HEK293 (cell line): Measurements from ENCODE around the gene ZFPL1.

Experiments used
- BCL11A ChIP-seq: fragments of 450-650 bp; formaldehyde crosslinking; IDR thresholded peaks from 2 replicates; pipeline ENCODE4 v1.5.1; 2016; ENCODE audit warnings: low read depth, missing biosample characterization, missing genetic modification characterization
- GFI1B ChIP-seq: fragments of 450-650 bp; formaldehyde crosslinking; IDR thresholded peaks from 2 replicates; pipeline ENCODE4 v1.5.1; 2016; ENCODE audit warnings: missing biosample characterization, missing genetic modification characterization
- GLIS2 ChIP-seq: fragments of 450-650 bp; formaldehyde crosslinking; IDR thresholded peaks from 2 replicates; pipeline ENCODE4 v1.5.1; 2016; ENCODE audit warnings: missing biosample characterization, missing genetic modification characterization
- HOXA7 ChIP-seq: sonication (generic); formaldehyde crosslinking; IDR thresholded peaks from 2 replicates; pipeline ENCODE4 v1.8.1; 2022; ENCODE audit warnings: missing genetic modification reagents, borderline replicate concordance
- KLF7 ChIP-seq: fragments of 450-650 bp; formaldehyde crosslinking; IDR thresholded peaks from 2 replicates; pipeline ENCODE4 v1.5.1; 2016; ENCODE audit warnings: missing biosample characterization, missing genetic modification characterization, borderline replicate concordance
- SALL2 ChIP-seq: fragments of 450-650 bp; formaldehyde crosslinking; IDR thresholded peaks from 2 replicates; pipeline ENCODE4 v1.5.0; 2017; ENCODE audit warnings: missing biosample characterization, mild to moderate bottlenecking, missing genetic modification characterization, borderline replicate concordance
- SCRT1 ChIP-seq: fragments of 450-650 bp; formaldehyde crosslinking; IDR thresholded peaks from 2 replicates; pipeline ENCODE4 v1.5.1; 2016; ENCODE audit warnings: missing biosample characterization, missing genetic modification characterization, borderline replicate concordance
- SETDB1 ChIP-seq: IDR thresholded peaks from one replicate; pipeline ENCODE4 v1.6.1; 2017; ENCODE audit warnings: mild to moderate bottlenecking, low read length, moderate library complexity, mixed read lengths; ENCODE audit not compliant: insufficient read length
- ZBTB1 ChIP-seq: fragments of 450-650 bp; formaldehyde crosslinking; IDR thresholded peaks from 2 replicates; pipeline ENCODE4 v1.5.1; 2016; ENCODE audit warnings: missing biosample characterization, missing genetic modification characterization
- ZBTB21 ChIP-seq: fragments of 450-650 bp; formaldehyde crosslinking; IDR thresholded peaks from 2 replicates; pipeline ENCODE4 v1.5.1; 2017; ENCODE audit warnings: missing biosample characterization, missing genetic modification characterization
- ZBTB7A ChIP-seq: fragments of 450-650 bp; formaldehyde crosslinking; IDR thresholded peaks from 2 replicates; pipeline ENCODE4 v1.5.1; 2016; ENCODE audit warnings: low read depth, missing biosample characterization, missing genetic modification characterization
- ZEB2 ChIP-seq: fragments of 450-650 bp; formaldehyde crosslinking; IDR thresholded peaks from 2 replicates; pipeline ENCODE4 v1.5.1; 2016; ENCODE audit warnings: missing biosample characterization, missing genetic modification characterization
- ZFP37 ChIP-seq: fragments of 450-650 bp; formaldehyde crosslinking; IDR thresholded peaks from 2 replicates; pipeline ENCODE4 v1.5.1; 2016; ENCODE audit warnings: missing biosample characterization, missing genetic modification characterization
- ZNF112 ChIP-seq: fragments of 450-650 bp; formaldehyde crosslinking; IDR thresholded peaks from 2 replicates; pipeline ENCODE4 v1.5.0; 2017; ENCODE audit warnings: missing biosample characterization, missing genetic modification characterization
- ZNF114 ChIP-seq: fragments of 450-650 bp; formaldehyde crosslinking; IDR thresholded peaks from 2 replicates; pipeline ENCODE4 v1.5.0; 2017; ENCODE audit warnings: missing biosample characterization, missing genetic modification characterization
- ZNF148 ChIP-seq: fragments of 450-650 bp; formaldehyde crosslinking; IDR thresholded peaks from 2 replicates; pipeline ENCODE4 v1.5.0; 2017; ENCODE audit warnings: missing biosample characterization, missing genetic modification characterization, borderline replicate concordance
- ZNF184 ChIP-seq: fragments of 450-650 bp; IDR thresholded peaks from 2 replicates; pipeline ENCODE4 v1.5.1; 2018; ENCODE audit warnings: missing biosample characterization, mild to moderate bottlenecking, missing genetic modification characterization
- ZNF202 ChIP-seq: fragments of 450-650 bp; formaldehyde crosslinking; IDR thresholded peaks from 2 replicates; pipeline ENCODE4 v1.5.1; 2016; ENCODE audit warnings: missing biosample characterization, missing genetic modification characterization, borderline replicate concordance
- ZNF23 ChIP-seq: fragments of 450-650 bp; formaldehyde crosslinking; IDR thresholded peaks from 2 replicates; pipeline ENCODE4 v1.5.1; 2016; ENCODE audit warnings: missing biosample characterization, missing genetic modification characterization, borderline replicate concordance
- ZNF24 ChIP-seq: fragments of 450-650 bp; formaldehyde crosslinking; IDR thresholded peaks from 2 replicates; pipeline ENCODE4 v1.5.1; 2016; ENCODE audit warnings: missing biosample characterization, missing genetic modification characterization
- ZNF302 ChIP-seq: fragments of 450-650 bp; formaldehyde crosslinking; IDR thresholded peaks from 2 replicates; pipeline ENCODE4 v1.5.1; 2016; ENCODE audit warnings: missing biosample characterization, missing genetic modification characterization, low read depth
- ZNF324 ChIP-seq: fragments of 450-650 bp; formaldehyde crosslinking; IDR thresholded peaks from 2 replicates; pipeline ENCODE4 v1.5.1; 2016; ENCODE audit warnings: missing biosample characterization, missing genetic modification characterization
- ZNF48 ChIP-seq: fragments of 450-650 bp; formaldehyde crosslinking; IDR thresholded peaks from 2 replicates; pipeline ENCODE4 v1.5.1; 2016; ENCODE audit warnings: missing biosample characterization, missing genetic modification characterization
- ZNF488 ChIP-seq: fragments of 450-650 bp; formaldehyde crosslinking; IDR thresholded peaks from 2 replicates; pipeline ENCODE4 v1.5.1; 2016; ENCODE audit warnings: missing biosample characterization, missing genetic modification characterization
- ZNF501 ChIP-seq: fragments of 450-650 bp; formaldehyde crosslinking; IDR thresholded peaks from 2 replicates; pipeline ENCODE4 v1.5.1; 2016; ENCODE audit warnings: missing biosample characterization, missing genetic modification characterization
- ZNF513 ChIP-seq: fragments of 450-650 bp; IDR thresholded peaks from 2 replicates; pipeline ENCODE4 v1.5.1; 2018; ENCODE audit warnings: missing biosample characterization, missing genetic modification characterization
- ZNF548 ChIP-seq: fragments of 450-650 bp; formaldehyde crosslinking; IDR thresholded peaks from 2 replicates; pipeline ENCODE4 v1.5.1; 2016; ENCODE audit warnings: missing biosample characterization, missing genetic modification characterization
- ZNF600 ChIP-seq: fragments of 450-650 bp; formaldehyde crosslinking; IDR thresholded peaks from 2 replicates; pipeline ENCODE4 v1.5.1; 2016; ENCODE audit warnings: missing biosample characterization, missing genetic modification characterization
- ZNF610 ChIP-seq: fragments of 450-650 bp; formaldehyde crosslinking; IDR thresholded peaks from 2 replicates; pipeline ENCODE4 v1.5.1; 2016; ENCODE audit warnings: missing biosample characterization, missing genetic modification characterization, borderline replicate concordance
- ZNF623 ChIP-seq: fragments of 450-650 bp; formaldehyde crosslinking; IDR thresholded peaks from 2 replicates; pipeline ENCODE4 v1.5.1; 2016; ENCODE audit warnings: missing biosample characterization, missing genetic modification characterization
- ZNF624 ChIP-seq: fragments of 450-650 bp; formaldehyde crosslinking; IDR thresholded peaks from 2 replicates; pipeline ENCODE4 v1.5.1; 2017; ENCODE audit warnings: missing biosample characterization, missing genetic modification characterization
- ZNF660 ChIP-seq: fragments of 450-650 bp; IDR thresholded peaks from 2 replicates; pipeline ENCODE4 v1.5.1; 2018; ENCODE audit warnings: missing biosample characterization, mild to moderate bottlenecking, missing genetic modification characterization
- ZNF692 ChIP-seq: fragments of 450-650 bp; formaldehyde crosslinking; IDR thresholded peaks from 2 replicates; pipeline ENCODE4 v1.5.1; 2016; ENCODE audit warnings: missing biosample characterization, missing genetic modification characterization
- ZNF76 ChIP-seq: fragments of 450-650 bp; formaldehyde crosslinking; IDR thresholded peaks from 2 replicates; pipeline ENCODE4; 2016; ENCODE audit warnings: low read depth, missing biosample characterization, missing genetic modification characterization, borderline replicate concordance
- ZNF777 ChIP-seq: fragments of 450-650 bp; formaldehyde crosslinking; IDR thresholded peaks from 2 replicates; pipeline ENCODE4 v1.5.1; 2017; ENCODE audit warnings: missing biosample characterization, missing genetic modification characterization, borderline replicate concordance
- ZNF791 ChIP-seq: fragments of 450-650 bp; formaldehyde crosslinking; IDR thresholded peaks from 2 replicates; pipeline ENCODE4 v1.5.1; 2016; ENCODE audit warnings: missing biosample characterization, missing genetic modification characterization

The ZFPL1 gene

GRCh38 chr11:65111744-65112545 is 27.9 kb downstream of the ZFPL1 start, which contains the start of gene TM7SF2 (continued):
- TF ChIP-seq ZNF692 (peak; percentile 16; the same call in 1 of the 2 replicates), SCRT1 (tag by site-specific recombination) (no peak), ZNF623 (tag by site-specific recombination) (no peak), ZNF791 (tag by site-specific recombination) (no peak), ZNF501 (tag by site-specific recombination) (no peak), ZNF600 (tag by site-specific recombination) (peak; percentile 62; the same call in 1 of the 2 replicates), ZBTB7A (tag by site-specific recombination) (peak; percentile 83), ZNF184 (tag by site-specific recombination) (no peak), ZNF24 (tag by site-specific recombination) (no peak), ZNF114 (no peak), HOXA7 (CRISPR knock-in tag) (no peak), ZNF660 (tag by site-specific recombination) (peak; percentile 56; the same call in 1 of the 2 replicates), ZNF777 (no peak), ZBTB1 (tag by site-specific recombination) (no peak), ZNF488 (tag by site-specific recombination) (no peak), ZEB2 (tag by site-specific recombination) (peak; percentile 64), ZNF302 (tag by site-specific recombination) (no peak), ZNF76 (peak; percentile 73), SETDB1 (no peak), ZNF23 (tag by site-specific recombination) (no peak), ZNF513 (tag by site-specific recombination) (no peak), ZBTB21 (no peak), SALL2 (tag by site-specific recombination) (no peak), KLF7 (no peak), ZNF202 (tag by site-specific recombination) (no peak), GLIS2 (tag by site-specific recombination) (no peak), BCL11A (0 out of 2 replicates have a peak, but pooled peaks have one; percentile 50), ZNF48 (tag by site-specific recombination) (no peak), ZFP37 (tag by site-specific recombination) (no peak), ZNF548 (no peak), GFI1B (tag by site-specific recombination) (no peak), ZNF624 (tag by site-specific recombination) (no peak), ZNF610 (tag by site-specific recombination) (no peak), ZNF112 (tag by site-specific recombination) (no peak), ZNF148 (tag by site-specific recombination) (no peak), ZNF324 (tag by site-specific recombination) (no peak)
